PFSK-1 (cell line): ENCODE data around the gene ARHGAP19.

ENCODE experiments used
- FOXP2 ChIP-seq: optimal IDR thresholded peaks from 2 replicates; pipeline ENCODE3; 2011; ENCODE audit warnings: borderline replicate concordance, control low read depth, inconsistent platforms; ENCODE audit not compliant: insufficient read depth; ENCODE audit errors: extremely low read length, extremely low read depth
- POLR2AphosphoS5 ChIP-seq: IDR thresholded peaks from 2 replicates; pipeline ENCODE4 v1.6.1; 2012; ENCODE audit warnings: low read depth, mild to moderate bottlenecking, control low read depth, low read length, moderate library complexity
- REST ChIP-seq, 2 experiments: IDR thresholded peaks; 2 replicates each; pipeline versions ENCODE4 v1.6.1 to v1.8.0; 2011 to 2012; ENCODE audit warnings: low read depth in 2 of 2, low read length in 2 of 2, control low read depth in 1 of 2, inconsistent platforms in 1 of 2, mild to moderate bottlenecking in 1 of 2, moderate library complexity in 1 of 2; ENCODE audit not compliant: insufficient read depth in 1 of 2
- SIN3A ChIP-seq: IDR thresholded peaks from 2 replicates; pipeline ENCODE4 v1.6.1; 2012; ENCODE audit warnings: mild to moderate bottlenecking, low read length, moderate library complexity, borderline replicate concordance; ENCODE audit not compliant: insufficient read depth
- TAF1 ChIP-seq: IDR thresholded peaks from 2 replicates; pipeline ENCODE4 v1.6.1; 2012; ENCODE audit warnings: low read length, control low read depth, borderline replicate concordance; ENCODE audit not compliant: insufficient read depth

GRCh38 chr10:97256356-97256755 is 36.1 kb downstream of the ARHGAP19 start:
- TF ChIP-seq POLR2AphosphoS5: no peak
- no peak for TF ChIP-seq SIN3A
- no peak for TF ChIP-seq TAF1
- TF ChIP-seq FOXP2: no peak
- no peak for TF ChIP-seq REST (IDR thresholded peaks at IDR 0.05; ENCODE audit: insufficient read depth in 1 of 2, low read depth in 2 of 2, low read length in 2 of 2)
